ENCODE data around the gene AGFG1.
"Not testable (repeated sequence)": the region's sequence is repeated elsewhere in the genome, so short reads cannot be mapped to it uniquely, and the experiment has no call there.

The AGFG1 gene

GRCh38 chr2:227551836-227552235, 79.9 kb downstream of the AGFG1 start:
- no peak for DNase-seq

- DNase-seq = no peak
Measured at GRCh38 chr2:227562581-227562980, 90.6 kb downstream of the AGFG1 start.

GRCh38 chr2:227565080-227565479, 93.1 kb downstream of the AGFG1 start:
- DNase-seq = no peak

DNA sequence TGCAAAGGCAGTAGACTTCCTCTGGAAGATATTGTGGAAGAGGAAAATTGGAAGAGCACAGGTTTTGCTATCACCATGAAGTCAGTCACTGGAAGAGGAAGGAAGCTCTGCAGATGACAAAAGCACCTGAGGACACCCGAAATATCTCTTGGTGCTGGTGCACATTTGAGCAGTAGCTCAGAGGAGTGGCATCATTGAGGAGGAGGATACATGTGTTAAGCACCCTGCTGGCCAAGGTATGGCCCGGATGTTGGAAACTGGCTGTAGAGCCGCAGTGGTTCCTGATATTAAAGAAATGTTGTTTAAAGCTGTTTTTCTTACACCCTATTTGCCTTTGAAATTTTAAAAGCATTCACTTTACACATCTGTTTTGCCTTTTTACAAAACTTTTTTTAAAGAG, 94.1 kb downstream of the AGFG1 start:
- DNase-seq = no peak

DNA sequence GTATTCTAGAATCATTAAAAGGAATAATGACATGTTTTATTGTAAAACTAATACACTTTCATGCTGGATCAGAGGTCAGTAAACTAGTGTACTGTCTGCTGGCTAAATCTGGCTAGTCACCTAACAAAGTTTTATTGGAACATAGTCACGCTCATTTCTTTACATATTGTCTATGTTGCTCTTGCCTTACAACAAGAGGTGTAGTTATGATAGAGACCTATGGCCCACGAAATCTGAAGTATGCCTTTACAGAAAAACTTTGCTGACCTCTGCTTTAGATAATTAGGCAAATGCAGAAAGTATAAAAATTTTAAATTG, 96.9 kb downstream of the AGFG1 start:
- no peak for DNase-seq

DNA sequence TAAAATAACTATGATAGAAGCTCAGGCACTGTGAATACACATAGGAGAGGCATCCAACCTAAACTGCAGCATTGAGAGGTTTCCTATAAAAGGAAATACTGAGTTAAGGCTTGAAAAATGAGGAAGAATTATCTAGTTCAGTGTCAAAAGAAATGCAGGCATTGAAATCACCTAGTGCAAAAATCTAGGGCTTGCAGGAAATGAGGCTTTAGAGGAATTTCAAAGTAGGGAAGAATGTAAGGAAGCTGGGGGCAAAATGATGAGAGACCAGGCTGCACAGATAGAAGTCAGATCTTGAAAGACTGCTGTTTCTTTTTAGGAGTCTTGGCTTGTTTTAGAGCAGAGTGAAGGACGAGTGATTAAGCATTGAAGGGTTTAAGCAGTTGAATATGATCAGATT, 98.7 kb downstream of the AGFG1 start:
- no peak for DNase-seq

GRCh38 chr2:227576110-227576509, 104.2 kb downstream of the AGFG1 start:
- no peak for DNase-seq

- no peak for DNase-seq
Measured at GRCh38 chr2:227576812-227577211, 104.9 kb downstream of the AGFG1 start.

DNA sequence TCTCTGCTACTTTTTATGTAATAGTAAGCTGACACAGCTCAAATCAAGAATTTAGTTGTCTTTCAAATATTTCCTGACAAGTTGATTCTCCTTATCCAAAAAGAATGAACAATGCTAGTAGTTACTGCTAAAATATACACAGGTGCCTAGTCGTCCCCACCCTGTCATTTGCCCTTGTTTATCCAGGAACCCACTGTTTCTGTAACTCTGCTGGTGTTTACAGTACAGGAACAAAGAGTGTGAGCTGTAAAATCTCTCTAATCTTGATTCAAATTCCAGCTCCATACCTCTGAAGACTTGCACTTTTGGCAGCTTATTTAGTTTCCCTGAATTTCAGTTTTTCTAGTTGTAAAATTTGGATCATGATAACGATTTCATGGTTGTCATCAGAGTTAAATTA, 105.6 kb downstream of the AGFG1 start:
- no peak for DNase-seq

DNA sequence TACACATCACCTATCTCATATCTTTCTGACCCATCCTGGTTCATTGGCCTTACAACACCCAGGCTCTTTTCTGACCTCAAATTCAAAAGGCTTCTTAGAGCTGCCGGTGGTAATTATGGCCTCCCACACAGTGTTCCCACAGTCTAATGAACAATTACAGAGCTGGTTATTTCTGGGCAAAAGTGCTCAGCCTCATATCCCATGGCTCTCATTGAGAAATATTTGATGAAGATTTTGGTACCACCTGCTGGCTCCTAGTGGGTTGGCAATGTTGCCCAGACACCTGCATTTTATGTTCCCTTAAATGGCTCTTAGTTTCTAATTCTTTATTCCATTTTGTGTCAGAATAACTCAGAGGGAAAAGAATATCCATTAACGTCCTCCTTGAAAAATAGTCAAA, 106.7 kb downstream of the AGFG1 start:
- no peak for DNase-seq

- no peak for DNase-seq
Measured at GRCh38 chr2:227579791-227580190, 107.8 kb downstream of the AGFG1 start.

- no peak for DNase-seq
Measured at GRCh38 chr2:227582369-227582768, 110.4 kb downstream of the AGFG1 start.

- DNase-seq = no peak
Measured at GRCh38 chr2:227592694-227593387, 120.9 kb downstream of the AGFG1 start.

- no peak for DNase-seq
Measured at GRCh38 chr2:227595797-227596196, 123.8 kb downstream of the AGFG1 start.

- no peak for DNase-seq
Measured at GRCh38 chr2:227597036-227597435, 125.1 kb downstream of the AGFG1 start.

DNA sequence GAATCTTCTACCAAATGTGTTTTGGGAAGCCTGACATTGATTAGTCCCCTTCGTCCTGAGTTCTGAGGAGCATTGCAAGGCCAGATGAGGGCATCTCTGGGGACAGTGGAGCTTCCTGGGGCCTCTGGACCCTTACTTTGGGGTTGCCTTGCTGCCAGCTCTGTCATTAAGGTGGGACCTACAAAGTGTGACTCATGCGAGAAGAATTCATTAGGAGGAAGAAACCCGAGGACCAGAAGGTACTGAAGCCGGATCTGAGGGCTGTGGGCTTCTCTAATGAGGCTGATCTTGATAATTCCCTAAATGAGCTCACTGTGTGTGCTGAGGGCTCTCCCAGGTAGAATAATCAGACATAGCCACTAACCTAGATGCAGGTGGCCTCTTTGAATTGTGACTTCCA, 126.0 kb downstream of the AGFG1 start:
- no peak for DNase-seq

- not testable (repeated sequence) for DNase-seq
Measured at GRCh38 chr2:227598835-227599503, 127.0 kb downstream of the AGFG1 start, which contains the start of gene SCYGR2. Gene SCYGR2 (plus strand): TSS chr2:227598893. CDS start chr2:227598893, 0 bp downstream.

DNA sequence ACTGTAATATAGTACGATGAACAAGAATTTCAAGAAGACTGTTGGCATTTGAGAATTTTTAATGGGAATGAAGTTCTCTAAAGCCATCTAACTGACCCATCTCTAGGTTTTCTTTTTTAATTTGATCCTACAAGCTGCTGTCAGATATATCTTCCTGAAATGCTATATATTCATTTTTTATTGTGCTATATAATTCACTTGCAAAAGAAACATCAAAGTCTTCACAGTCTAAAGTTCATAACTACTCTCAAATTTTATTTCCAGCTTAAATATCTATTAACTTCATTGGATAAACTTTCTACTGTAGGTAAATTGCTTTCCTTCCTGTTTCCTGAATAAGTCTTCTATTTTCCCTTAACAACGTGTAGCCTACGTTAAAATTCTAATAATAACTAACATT, 130.4 kb downstream of the AGFG1 start:
- DNase-seq = no peak

DNA sequence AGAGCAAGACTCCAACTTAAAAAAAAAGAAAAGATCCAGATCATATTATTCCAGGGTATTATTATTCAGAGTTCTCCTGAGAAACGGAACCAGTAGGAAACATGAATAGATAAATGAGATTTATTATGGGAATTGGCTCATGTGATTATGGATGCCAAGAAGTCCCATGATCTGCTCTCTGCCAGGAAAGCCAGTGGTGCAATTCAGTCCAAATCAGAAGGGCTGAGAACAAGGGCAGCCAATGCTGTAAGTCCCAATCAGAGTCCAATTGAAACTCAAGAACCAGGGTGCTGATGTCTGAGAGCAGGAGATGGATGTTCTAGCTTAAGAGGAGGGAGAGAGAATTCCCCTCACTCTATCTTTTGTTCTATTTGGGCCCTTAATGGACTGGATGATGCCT, 134.5 kb downstream of the AGFG1 start:
- no peak for DNase-seq

DNA sequence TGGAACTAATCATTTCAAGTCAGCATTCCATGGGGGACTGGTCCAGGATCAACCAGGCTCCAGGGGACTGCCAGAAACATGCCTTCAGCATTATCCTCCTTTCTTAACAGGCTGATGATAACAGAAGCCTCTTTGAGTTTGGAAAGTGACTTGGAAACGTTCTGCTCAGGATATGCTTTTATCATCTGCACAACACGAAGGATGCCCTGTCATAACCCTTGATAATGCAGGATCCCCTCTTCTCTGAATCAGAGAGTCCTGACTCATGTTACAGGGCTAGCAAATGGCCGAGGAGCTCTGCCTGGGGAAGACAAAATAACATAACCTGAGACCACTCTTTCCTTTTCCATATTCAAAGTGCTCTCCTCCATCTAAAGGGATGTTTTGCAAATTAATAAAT, 136.0 kb downstream of the AGFG1 start:
- DNase-seq = no peak

GRCh38 chr2:227608561-227609338, 136.8 kb downstream of the AGFG1 start:
- no peak for DNase-seq

- DNase-seq = no peak
Measured at GRCh38 chr2:227610123-227610522, 138.2 kb downstream of the AGFG1 start.

All from CD4-positive, alpha-beta T cell treated with Interleukin-6 for 4 hours (primary cell).